H1 (cell line): Measurements from ENCODE around the gene ASIC2. TPM values are rescaled to one million over a fixed set of nuclear protein-coding genes. Genes with fewer than 3 reads are reported as not detected.
A peak's percentile ranks its signal among the peaks of the same experiment; 100 is the strongest.

Experiments
- CTCF ChIA-PET: fragments of 300-600 bp; sonication (Branson Sonifier 250); formaldehyde crosslinking; loops from one replicate; lab custom pipeline; 2021; ENCODE audit not compliant: partially characterized antibody; lab: Charles Lee
- POLR2A ChIA-PET: fragments of 300-600 bp; sonication (Branson Sonifier 250); formaldehyde crosslinking; loops from one replicate; lab custom pipeline; 2021; ENCODE audit warnings: inconsistent platforms; ENCODE audit not compliant: partially characterized antibody; lab: Charles Lee
- DNase-seq, 2 experiments: peaks; one replicate each; pipeline versions ENCODE4 v3.0.0 to v3.0.0-alpha.2; 2010 to 2022; ENCODE audit warnings: low spot score in 2 of 2, low read depth in 1 of 2, mixed read lengths in 1 of 2
- FAIRE-seq: peaks from 2 replicates; lab custom pipeline; 2011; peaks lifted over from hg19 to GRCh38; lab: Jason Lieb, UNC
- H2AFZ ChIP-seq: 2 replicates; pipeline ENCODE4 v1.8.1; 2012; ENCODE audit warnings: low read length, inconsistent platforms
- H2AK5ac ChIP-seq: 2 replicates; pipeline ENCODE4 v1.6.1; 2013; ENCODE audit warnings: low read depth, low read length
- H2BK120ac ChIP-seq: replicated peaks from 2 replicates; pipeline ENCODE3; 2013; ENCODE audit warnings: low read depth, low read length, inconsistent platforms
- H2BK12ac ChIP-seq: 2 replicates; pipeline ENCODE4 v1.6.1; 2013; ENCODE audit warnings: low read depth, low read length
- H2BK15ac ChIP-seq: 2 replicates; pipeline ENCODE4 v1.6.1; 2013; ENCODE audit warnings: low read length
- H2BK20ac ChIP-seq: 2 replicates; pipeline ENCODE4 v1.6.1; 2013; ENCODE audit warnings: low read length
- H2BK5ac ChIP-seq: 2 replicates; pipeline ENCODE4 v1.6.1; 2013; ENCODE audit warnings: low read depth, low read length
- H3K14ac ChIP-seq: 2 replicates; pipeline ENCODE4 v1.6.1; 2013; ENCODE audit warnings: inconsistent platforms; ENCODE audit not compliant: insufficient read length
- H3K18ac ChIP-seq: 2 replicates; pipeline ENCODE4 v1.6.1; 2013; ENCODE audit warnings: low read length; ENCODE audit errors: extremely low read depth
- H3K23ac ChIP-seq: 2 replicates; pipeline ENCODE4 v1.6.1; 2013; ENCODE audit warnings: inconsistent platforms; ENCODE audit not compliant: insufficient read length
- H3K23me2 ChIP-seq: 2 replicates; pipeline ENCODE4 v1.6.1; 2013; ENCODE audit warnings: low read depth, low read length
- H3K27ac ChIP-seq: 2 replicates; pipeline ENCODE4 v1.6.1; 2011; ENCODE audit warnings: low read depth, low read length, inconsistent platforms
- H3K27me3 ChIP-seq, 4 experiments: replicated peaks in 1 of 4; 1 replicate in 1 of 4; 2 replicates in 3 of 4; pipeline versions ENCODE4 v1.6.1 to v1.8.1; 2011 to 2013; ENCODE audit warnings: low read length in 3 of 4, mild to moderate bottlenecking in 3 of 4, inconsistent platforms in 2 of 4, mixed read lengths in 2 of 4, moderate library complexity in 1 of 4; ENCODE audit not compliant: control insufficient read depth in 3 of 4, insufficient read depth in 3 of 4; ENCODE audit errors: extremely low read depth in 1 of 4
- H3K36me3 ChIP-seq, 4 experiments: 2 replicates each; pipeline versions ENCODE4 v1.6.1 to v1.8.1; 2011 to 2013; ENCODE audit warnings: mild to moderate bottlenecking in 4 of 4, low read length in 3 of 4, moderate library complexity in 2 of 4, control low read depth in 1 of 4, inconsistent platforms in 1 of 4; ENCODE audit not compliant: insufficient read depth in 4 of 4, control insufficient read depth in 2 of 4
- H3K4ac ChIP-seq: replicated peaks from 2 replicates; pipeline ENCODE3; 2013; ENCODE audit warnings: low read length, low read depth, mixed read lengths, inconsistent platforms; ENCODE audit not compliant: insufficient read length
- H3K4me1 ChIP-seq, 4 experiments: replicated peaks in 1 of 4; 1 replicate in 1 of 4; 2 replicates in 3 of 4; pipeline versions ENCODE4 v1.6.1 to v1.8.1; 2011 to 2013; ENCODE audit warnings: low read length in 3 of 4, inconsistent platforms in 2 of 4, mixed read lengths in 1 of 4; ENCODE audit not compliant: insufficient read depth in 4 of 4, control insufficient read depth in 3 of 4
- H3K4me2 ChIP-seq, 2 experiments: 2 replicates each; pipeline versions ENCODE4 v1.6.1 to v1.8.1; 2011 to 2013; ENCODE audit warnings: low read depth in 2 of 2, low read length in 2 of 2, control low read depth in 1 of 2, inconsistent platforms in 1 of 2, mild to moderate bottlenecking in 1 of 2; ENCODE audit not compliant: insufficient read depth in 1 of 2
- H3K4me3 ChIP-seq, 4 experiments: fragments of 200-600, 300-600 bp in 1 of 4; sonication (generic), shearing (Covaris generic), sonication (Bioruptor Twin) in 1 of 4; 2 replicates each; pipeline versions ENCODE4 v1.5.1 to v1.8.1; 2011 to 2016; ENCODE audit warnings: low read length in 4 of 4, low read depth in 3 of 4, control low read depth in 2 of 4, inconsistent platforms in 2 of 4, mild to moderate bottlenecking in 2 of 4, mixed read lengths in 1 of 4, moderate library complexity in 1 of 4; ENCODE audit not compliant: insufficient read depth in 2 of 4; ENCODE audit errors: extremely low read depth in 1 of 4
- H3K56ac ChIP-seq: replicated peaks from 2 replicates; pipeline ENCODE3; 2013; ENCODE audit warnings: low read depth, mild to moderate bottlenecking, mixed read lengths, low read length, inconsistent platforms; ENCODE audit not compliant: insufficient read length
- H3K79me1 ChIP-seq: 2 replicates; pipeline ENCODE4 v1.6.1; 2013; ENCODE audit warnings: low read depth, low read length, control low read depth
- H3K79me2 ChIP-seq, 2 experiments: 2 replicates each; pipeline versions ENCODE4 v1.6.1 to v1.8.1; 2012 to 2013; ENCODE audit warnings: low read length in 2 of 2, mild to moderate bottlenecking in 2 of 2, inconsistent platforms in 1 of 2; ENCODE audit not compliant: insufficient read depth in 2 of 2, control insufficient read depth in 1 of 2
- H3K9ac ChIP-seq, 4 experiments: replicated peaks in 1 of 4; 1 replicate in 1 of 4; 2 replicates in 3 of 4; pipeline versions ENCODE4 v1.6.1 to v1.8.1; 2011 to 2013; ENCODE audit warnings: low read depth in 3 of 4, low read length in 3 of 4, control low read depth in 2 of 4, mild to moderate bottlenecking in 2 of 4, moderate library complexity in 2 of 4, inconsistent platforms in 1 of 4; ENCODE audit errors: extremely low read depth in 1 of 4
- H3K9me3 ChIP-seq, 2 experiments: 2 replicates each; pipeline versions ENCODE4 v1.6.1 to v1.8.1; 2012 to 2013; ENCODE audit warnings: mild to moderate bottlenecking in 2 of 2, moderate library complexity in 2 of 2, control low read depth in 1 of 2, inconsistent platforms in 1 of 2, low read depth in 1 of 2, low read length in 1 of 2, mixed read lengths in 1 of 2; ENCODE audit not compliant: insufficient read depth in 2 of 2
- H4K20me1 ChIP-seq, 2 experiments: replicated peaks in 1 of 2; 2 replicates each; pipeline versions ENCODE3 to v1.8.1; 2011 to 2013; ENCODE audit warnings: inconsistent platforms in 2 of 2, low read length in 2 of 2, mild to moderate bottlenecking in 1 of 2; ENCODE audit not compliant: insufficient read depth in 2 of 2, control insufficient read depth in 1 of 2
- H4K5ac ChIP-seq: 2 replicates; pipeline ENCODE4 v1.6.1; 2013; ENCODE audit warnings: low read length, low read depth, mixed read lengths, inconsistent platforms; ENCODE audit not compliant: insufficient read length
- H4K8ac ChIP-seq: 2 replicates; pipeline ENCODE4 v1.8.0; 2013; ENCODE audit warnings: mild to moderate bottlenecking, moderate library complexity, low read length, inconsistent platforms; ENCODE audit not compliant: insufficient read depth; ENCODE audit errors: extremely low read depth
- H4K91ac ChIP-seq: replicated peaks from 2 replicates; pipeline ENCODE3; 2013; ENCODE audit warnings: low read length, mixed read lengths, inconsistent platforms; ENCODE audit not compliant: insufficient read length
- CBX8 ChIP-seq: fragments of 300-800, 300-1000 bp; sonication (generic); IDR thresholded peaks from 2 replicates; pipeline ENCODE4 v1.7.1; 2016; ENCODE audit warnings: low read depth, low read length, borderline replicate concordance
- CREB1 ChIP-seq: IDR thresholded peaks from 2 replicates; pipeline ENCODE4 v1.6.1; 2012; ENCODE audit warnings: inconsistent platforms
- CTBP2 ChIP-seq: IDR thresholded peaks from 2 replicates; pipeline ENCODE4 v1.7.0; 2011; ENCODE audit warnings: borderline replicate concordance, mild to moderate bottlenecking, moderate library complexity, mixed read lengths, low read length; ENCODE audit not compliant: insufficient read depth, insufficient read length
- EP300 ChIP-seq, 2 experiments: IDR thresholded peaks; 1 replicate in 1 of 2; 2 replicates in 1 of 2; pipeline ENCODE4 v1.6.1; 2011 to 2012; ENCODE audit warnings: low read depth in 2 of 2, low read length in 2 of 2, mild to moderate bottlenecking in 2 of 2, borderline replicate concordance in 1 of 2, inconsistent platforms in 1 of 2, moderate library complexity in 1 of 2
- GTF2F1 ChIP-seq: IDR thresholded peaks from 2 replicates; pipeline ENCODE4 v1.6.1; 2012; ENCODE audit warnings: low read depth, low read length, improper control_type of control experiment, borderline replicate concordance
- NANOG ChIP-seq: IDR thresholded peaks from 2 replicates; pipeline ENCODE4 v1.6.1; 2011; ENCODE audit warnings: low read length, low read depth, mild to moderate bottlenecking, inconsistent platforms; ENCODE audit not compliant: insufficient read depth, poor library complexity, severe bottlenecking
- RAD21 ChIP-seq, 2 experiments: IDR thresholded peaks in 1 of 2; conservative IDR thresholded peaks in 1 of 2; 2 replicates each; pipeline ENCODE4 v1.6.1; 2011; ENCODE audit warnings: low read depth in 2 of 2, low read length in 2 of 2, improper control_type of control experiment in 1 of 2, inconsistent platforms in 1 of 2, mild to moderate bottlenecking in 1 of 2, moderate library complexity in 1 of 2
- RNF2 ChIP-seq: fragments of 200-900, 300-1000 bp; sonication (generic); IDR thresholded peaks from 2 replicates; pipeline ENCODE4 v1.7.1; 2016; ENCODE audit warnings: borderline replicate concordance, low read depth, mild to moderate bottlenecking, antibody characterized with exemption, low read length; ENCODE audit not compliant: poor library complexity, severe bottlenecking; ENCODE audit errors: missing control alignments
- SIN3A ChIP-seq, 2 experiments: IDR thresholded peaks in 1 of 2; conservative IDR thresholded peaks in 1 of 2; 2 replicates each; pipeline ENCODE4 v1.6.1; 2011 to 2012; ENCODE audit warnings: low read length in 2 of 2, improper control_type of control experiment in 1 of 2, low read depth in 1 of 2, mild to moderate bottlenecking in 1 of 2
- SP4 ChIP-seq: IDR thresholded peaks from 2 replicates; pipeline ENCODE4 v1.6.1; 2012; ENCODE audit warnings: low read length, inconsistent platforms
- SRF ChIP-seq: IDR thresholded peaks from 2 replicates; pipeline ENCODE4 v1.6.1; 2011; ENCODE audit warnings: mild to moderate bottlenecking, low read depth, low read length, moderate library complexity
- YY1 ChIP-seq: IDR thresholded peaks from 2 replicates; pipeline ENCODE4 v1.6.1; 2011; ENCODE audit warnings: low read depth, mild to moderate bottlenecking, low read length
- WGBS, 2 experiments: shearing (Covaris generic) in 1 of 2; methylation state at CpG; one replicate each; pipeline versions ENCODE4 v1.1.6 to v1.1.7; 2013 to 2015; ENCODE audit warnings: low lambda C conversion rate in 2 of 2, mixed read lengths in 2 of 2, inconsistent platforms in 1 of 2, low coverage in 1 of 2, missing lambda C conversion rate in 1 of 2; ENCODE audit not compliant: insufficient replicate concordance in 2 of 2, insufficient coverage in 1 of 2, insufficient read length in 1 of 2; ENCODE audit errors: extremely low coverage in 1 of 2, missing lambda C conversion rate in 1 of 2; 5-methylcytosine and 5-hydroxymethylcytosine counted together
- polyA plus RNA-seq, 7 experiments: library from polyadenylated mRNA; depleted of rRNA in 3 of 7; stranded (reverse) in 5 of 7; unstranded in 2 of 7; fragments of >200 nt in 5 of 7; fragments of 200-250 nt in 2 of 7; gene quantifications; 1 replicate in 5 of 7; 2 replicates in 1 of 7; 4 replicates in 1 of 7; pipeline versions ENCODE4 v1.2.1 to v1.2.3, GENCODE V29; 2011 to 2013; ENCODE audit warnings: missing spikeins in 2 of 7, mixed read lengths in 2 of 7
- total RNA-seq: library from RNA; stranded (reverse); fragmentation: NEBNext Ultra II Directional; extraction: Animal tissue kit (Norgen Biotek cat#: 25700); gene quantifications from 2 replicates; pipeline ENCODE4 v1.2.1, GENCODE V29; 2021

The ASIC2 gene
- total and polyA plus RNA-seq, 2 of the 8 experiments (the other 6 are each of a cell fraction or from before 2014, with no cell fraction given) = 0.86 to 1.2 TPM

- no peaks in the 10 kb centered on the region; the same call in 1 of the 2 replicates for H3K23me2 ChIP-seq
- no peak overlapping the region for H2BK15ac ChIP-seq
- H3K4me3 ChIP-seq = no peak overlapping the region
- no peak overlapping the region for H3K14ac ChIP-seq
- POLR2A ChIA-PET = interaction anchor here (0.6 kb wide), 1 partner anchor 384 kb away, joined by 3 read pairs; no protein-coding TSS in a partner anchor
- no peak overlapping the region for H4K8ac ChIP-seq
- no peak overlapping the region for H2AFZ ChIP-seq
- H3K23ac ChIP-seq = no peak overlapping the region
- H3K56ac ChIP-seq = no peak overlapping the region
- no peak overlapping the region for H4K5ac ChIP-seq
- H3K79me2 ChIP-seq = no peaks in the 10 kb centered on the region
- peak; percentile 7 for FAIRE-seq
- no peak overlapping the region for H4K91ac ChIP-seq
- TF ChIP-seq GTF2F1 (no peak), EP300 (IDR thresholded peaks at IDR 0.05; ENCODE audit: borderline replicate concordance in 1 of 2, low read depth in 2 of 2, low read length in 2 of 2) (no peak), RAD21 (IDR thresholded peaks at IDR 0.05 in 1 of 2, conservative IDR thresholded peaks at IDR 0.05 in 1 of 2; ENCODE audit: low read depth in 2 of 2, low read length in 2 of 2) (peak in 1 of 2 experiments; percentile 14; a peak in 1 of 4 replicates), SP4 (no peak), RNF2 (no peak), CREB1 (no peak), CTBP2 (no peak), YY1 (peak; percentile 59; the same call in 1 of the 2 replicates), SRF (no peak), SIN3A (conservative IDR thresholded peaks at IDR 0.05 in 1 of 2, IDR thresholded peaks at IDR 0.05 in 1 of 2; ENCODE audit: low read depth in 1 of 2, low read length in 2 of 2) (no peak), NANOG (no peak), CBX8 (no peak)
- TF ChIP-seq, all 59 proteins: peak for 2
- no peaks in the 10 kb centered on the region for H4K20me1 ChIP-seq
- H3K27me3 ChIP-seq = no peaks in the 10 kb centered on the region; a peak in 2 of 7 replicates
- H3K4ac ChIP-seq = no peak overlapping the region
- H2AK5ac ChIP-seq = no peak overlapping the region
- H2BK12ac ChIP-seq = no peak overlapping the region
- H2BK5ac ChIP-seq = no peak overlapping the region
- H2BK20ac ChIP-seq = no peak overlapping the region
- no peak overlapping the region for H3K27ac ChIP-seq
- H3K18ac ChIP-seq = no peak overlapping the region
- 59% methylated on average over 4 of the region's 4 CpGs; no CpG with 5 or more reads in 1 of the 2 experiments for WGBS, 2 experiments
- H3K9ac ChIP-seq = no peak overlapping the region
- H3K4me1 ChIP-seq = no peaks in the 10 kb centered on the region
- peak; percentile 10 to 69 for DNase-seq
- CTCF ChIA-PET = interaction anchor here (1.3 to 1.4 kb wide), 2 partner anchors 9 to 10 kb away, joined by 3 read pairs; no protein-coding TSS in a partner anchor
- H3K79me1 ChIP-seq = no peaks in the 10 kb centered on the region
- H3K9me3 ChIP-seq = peaks cover 2 to 6% of the 10 kb centered on the region in 2 experiments; a peak in 1 of 4 replicates
- H2BK120ac ChIP-seq = no peak overlapping the region
- H3K4me2 ChIP-seq = no peak overlapping the region
- no peaks in the 10 kb centered on the region for H3K36me3 ChIP-seq
These were observed 35.0 kb upstream of the ASIC2 start for GRCh38 chr17:33328129-33328528.
